Neural progenitor cell (in vitro differentiated cells): Measurements from ENCODE around the gene NFIX. TPM values are rescaled to one million over a fixed set of nuclear protein-coding genes. Genes with fewer than 3 reads are reported as not detected.

Source experiments
- DNase-seq: peaks from one replicate; pipeline ENCODE4 v3.0.0-alpha.2; 2016; ENCODE audit warnings: low spot score
- H2AFZ ChIP-seq: fragments of 200-600 bp; sonication (generic); replicated peaks from 2 replicates; pipeline ENCODE4 v1.6.1; 2016; ENCODE audit warnings: antibody characterized with exemption
- H3F3A ChIP-seq: fragments of 200-600 bp; sonication (generic); 2 replicates; pipeline ENCODE4 v1.6.1; 2016; ENCODE audit warnings: antibody characterized with exemption, low read depth
- H3K27ac ChIP-seq: fragments of 200-600 bp; sonication (generic); 2 replicates; pipeline ENCODE4 v1.5.1; 2016; ENCODE audit warnings: mild to moderate bottlenecking
- H3K27me3 ChIP-seq: fragments of 200-600 bp; sonication (generic); 2 replicates; pipeline ENCODE4 v1.6.1; 2016; ENCODE audit warnings: mild to moderate bottlenecking, moderate library complexity
- H3K36me3 ChIP-seq: fragments of 200-600 bp; sonication (generic); 2 replicates; pipeline ENCODE4 v1.5.1; 2016
- H3K4me1 ChIP-seq: fragments of 200-600 bp; sonication (generic); 2 replicates; pipeline ENCODE4 v1.6.1; 2016; ENCODE audit warnings: mixed run types
- H3K4me2 ChIP-seq: fragments of 200-600 bp; sonication (generic); 2 replicates; pipeline ENCODE4 v1.6.1; 2016
- H3K4me3 ChIP-seq: fragments of 200-600 bp; sonication (generic); 2 replicates; pipeline ENCODE4 v1.5.1; 2016
- H3K79me2 ChIP-seq: fragments of 200-600 bp; sonication (generic); 2 replicates; pipeline ENCODE4 v1.6.1; 2016; ENCODE audit warnings: low read depth
- H3K9ac ChIP-seq: fragments of 200-600 bp; sonication (generic); 2 replicates; pipeline ENCODE4 v1.6.1; 2016
- H3K9me3 ChIP-seq: fragments of 200-600 bp; sonication (generic); 2 replicates; pipeline ENCODE4 v1.5.1; 2016; ENCODE audit warnings: low read depth
- H4K20me1 ChIP-seq: fragments of 200-600 bp; sonication (generic); 2 replicates; pipeline ENCODE4 v1.6.1; 2016; ENCODE audit warnings: low read depth
- H3K27ac Mint-ChIP-seq: 3 replicates; pipeline ENCODE4 v1.8.0; 2021; ENCODE audit warnings: mixed read lengths
- H3K27me3 Mint-ChIP-seq: 2 replicates; pipeline ENCODE4 v1.8.0; 2022; ENCODE audit warnings: low read depth, mild to moderate bottlenecking, inconsistent platforms, moderate library complexity, mixed read lengths; ENCODE audit not compliant: insufficient read depth
- H3K36me3 Mint-ChIP-seq: 3 replicates; pipeline ENCODE4 v1.8.0; 2021; ENCODE audit warnings: mixed read lengths
- H3K4me1 Mint-ChIP-seq: 3 replicates; pipeline ENCODE4 v1.8.0; 2021; ENCODE audit warnings: mixed read lengths
- H3K4me3 Mint-ChIP-seq: 3 replicates; pipeline ENCODE4 v1.8.0; 2021; ENCODE audit warnings: mild to moderate bottlenecking, moderate library complexity, mixed read lengths
- H3K9me3 Mint-ChIP-seq: 3 replicates; pipeline ENCODE4 v1.8.0; 2020; ENCODE audit warnings: mixed read lengths
- CTCF ChIP-seq: fragments of 200-600 bp; sonication (generic); IDR thresholded peaks from 2 replicates; pipeline ENCODE4 v1.5.1; 2017; ENCODE audit warnings: antibody characterized with exemption, mild to moderate bottlenecking
- EZH2 ChIP-seq: fragments of 200-600 bp; sonication (generic); IDR thresholded peaks from 2 replicates; pipeline ENCODE4 v1.6.1; 2017; ENCODE audit warnings: antibody characterized with exemption, mild to moderate bottlenecking, moderate library complexity
- EZH2phosphoT487 ChIP-seq: fragments of 200-600 bp; sonication (generic); IDR thresholded peaks from 2 replicates; pipeline ENCODE4 v1.6.1; 2017; ENCODE audit warnings: antibody characterized with exemption
- total RNA-seq: library from RNA; depleted of rRNA; stranded (reverse); fragments of >200 nt; gene quantifications from 2 replicates; pipeline ENCODE4 v1.2.3, GENCODE V29; 2015; ENCODE audit warnings: low replicate concordance

Gene NFIX
- total RNA-seq, 1 donor from 2014 or later: 0.06 TPM

GRCh38 chr19:13098277-13099072 is 103.2 kb downstream of the NFIX start:
- Mint-ChIP-seq H3K4me3 (no peak overlapping the region), H3K4me1 (peaks cover 30% of the 10 kb centered on the region), H3K9me3 (peaks cover 3% of the 10 kb centered on the region), H3K27ac (no peak overlapping the region), H3K27me3 (peaks cover 66% of the 10 kb centered on the region), H3K36me3 (no peaks in the 10 kb centered on the region)
- H3K9me3 ChIP-seq: no peaks in the 10 kb centered on the region
- H3K4me2 ChIP-seq: peak overlapping the region; percentile 35
- H3K4me3 ChIP-seq: no peak overlapping the region
- peaks cover 57% of the 10 kb centered on the region for H3F3A ChIP-seq
- TF ChIP-seq EZH2phosphoT487 (no peak), CTCF (no peak), EZH2 (no peak)
- H3K9ac ChIP-seq: no peak overlapping the region
- peaks cover 33% of the 10 kb centered on the region for H3K4me1 ChIP-seq
- H3K79me2 ChIP-seq: no peaks in the 10 kb centered on the region
- no peak overlapping the region for H2AFZ ChIP-seq
- peak; percentile 42 for DNase-seq
- no peaks in the 10 kb centered on the region for H3K36me3 ChIP-seq
- no peak overlapping the region for H3K27ac ChIP-seq
- peaks cover 96% of the 10 kb centered on the region for H3K27me3 ChIP-seq
- H4K20me1 ChIP-seq: peaks cover 45% of the 10 kb centered on the region

- no peaks in the 10 kb centered on the region for H3K36me3 ChIP-seq
- no peak overlapping the region for H2AFZ ChIP-seq
- H3K27me3 Mint-ChIP-seq: peaks cover 58% of the 10 kb centered on the region
- peak overlapping the region; percentile 5 for H3K4me3 ChIP-seq
- H3F3A ChIP-seq: peaks cover 55% of the 10 kb centered on the region
- no peak overlapping the region for H3K27ac Mint-ChIP-seq
- DNase-seq: peak; percentile 65
- H3K27ac ChIP-seq: no peak overlapping the region
- no peaks in the 10 kb centered on the region for H3K79me2 ChIP-seq
- H3K4me3 Mint-ChIP-seq: no peak overlapping the region
- H3K9me3 Mint-ChIP-seq: peaks cover 3% of the 10 kb centered on the region
- peaks cover 90% of the 10 kb centered on the region for H3K27me3 ChIP-seq
- H3K4me1 Mint-ChIP-seq: peaks cover 22% of the 10 kb centered on the region
- H3K9ac ChIP-seq: no peak overlapping the region
- no peaks in the 10 kb centered on the region for H3K36me3 Mint-ChIP-seq
- peak overlapping the region; percentile 43 for H3K4me2 ChIP-seq
- H4K20me1 ChIP-seq: peaks cover 48% of the 10 kb centered on the region
- TF ChIP-seq EZH2: peak; percentile 99
- TF ChIP-seq EZH2phosphoT487: peak; percentile 98
- no peak for TF ChIP-seq CTCF
- peaks cover 28% of the 10 kb centered on the region for H3K4me1 ChIP-seq
- no peaks in the 10 kb centered on the region for H3K9me3 ChIP-seq
These were observed 104.1 kb downstream of the NFIX start for GRCh38 chr19:13099073-13099999.

GRCh38 chr19:13100031-13100588 is 104.8 kb downstream of the NFIX start:
- H3K79me2 ChIP-seq: no peaks in the 10 kb centered on the region
- peaks cover 16% of the 10 kb centered on the region for H3K4me1 Mint-ChIP-seq
- H3K9me3 ChIP-seq: no peaks in the 10 kb centered on the region
- no peak overlapping the region for H2AFZ ChIP-seq
- TF ChIP-seq EZH2phosphoT487 (no peak), EZH2 (no peak), CTCF (no peak)
- H3K36me3 Mint-ChIP-seq: no peaks in the 10 kb centered on the region
- H3K4me3 ChIP-seq: no peak overlapping the region
- H3K27me3 Mint-ChIP-seq: peaks cover 52% of the 10 kb centered on the region
- peaks cover 20% of the 10 kb centered on the region for H3K4me1 ChIP-seq
- H3F3A ChIP-seq: peaks cover 50% of the 10 kb centered on the region
- H4K20me1 ChIP-seq: peaks cover 54% of the 10 kb centered on the region
- peaks cover 3% of the 10 kb centered on the region for H3K9me3 Mint-ChIP-seq
- no peak overlapping the region for H3K9ac ChIP-seq
- no peak for DNase-seq
- peak overlapping the region; percentile 48 for H3K4me3 Mint-ChIP-seq
- H3K27ac ChIP-seq: no peak overlapping the region
- no peaks in the 10 kb centered on the region for H3K36me3 ChIP-seq
- no peak overlapping the region for H3K27ac Mint-ChIP-seq
- peaks cover 82% of the 10 kb centered on the region for H3K27me3 ChIP-seq
- H3K4me2 ChIP-seq: no peak overlapping the region
